GM18870 (cell line): ENCODE results near the gene MEPE.

Source experiments
- ATAC-seq: cut with Tn5 transposase; IDR thresholded peaks from one replicate; pipeline ENCODE4 v1.9.1; 2021; ENCODE audit warnings: moderate library complexity; ENCODE audit not compliant: unreplicated experiment

The MEPE gene, protein sequence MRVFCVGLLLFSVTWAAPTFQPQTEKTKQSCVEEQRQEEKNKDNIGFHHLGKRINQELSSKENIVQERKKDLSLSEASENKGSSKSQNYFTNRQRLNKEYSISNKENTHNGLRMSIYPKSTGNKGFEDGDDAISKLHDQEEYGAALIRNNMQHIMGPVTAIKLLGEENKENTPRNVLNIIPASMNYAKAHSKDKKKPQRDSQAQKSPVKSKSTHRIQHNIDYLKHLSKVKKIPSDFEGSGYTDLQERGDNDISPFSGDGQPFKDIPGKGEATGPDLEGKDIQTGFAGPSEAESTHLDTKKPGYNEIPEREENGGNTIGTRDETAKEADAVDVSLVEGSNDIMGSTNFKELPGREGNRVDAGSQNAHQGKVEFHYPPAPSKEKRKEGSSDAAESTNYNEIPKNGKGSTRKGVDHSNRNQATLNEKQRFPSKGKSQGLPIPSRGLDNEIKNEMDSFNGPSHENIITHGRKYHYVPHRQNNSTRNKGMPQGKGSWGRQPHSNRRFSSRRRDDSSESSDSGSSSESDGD

GRCh38 chr4:87832669-87833068 is at the start of gene MEPE:
MEPE (plus strand) TSS chr4:87832969; CDS start chr4:87834715, 1,746 bp downstream.
- ATAC-seq = no peak

- no peak for ATAC-seq
These were observed 49.0 kb upstream of the MEPE start for GRCh38 chr4:87783781-87784180.

- no peak for ATAC-seq
These were observed 46.8 kb upstream of the MEPE start for GRCh38 chr4:87785731-87786509.

DNA sequence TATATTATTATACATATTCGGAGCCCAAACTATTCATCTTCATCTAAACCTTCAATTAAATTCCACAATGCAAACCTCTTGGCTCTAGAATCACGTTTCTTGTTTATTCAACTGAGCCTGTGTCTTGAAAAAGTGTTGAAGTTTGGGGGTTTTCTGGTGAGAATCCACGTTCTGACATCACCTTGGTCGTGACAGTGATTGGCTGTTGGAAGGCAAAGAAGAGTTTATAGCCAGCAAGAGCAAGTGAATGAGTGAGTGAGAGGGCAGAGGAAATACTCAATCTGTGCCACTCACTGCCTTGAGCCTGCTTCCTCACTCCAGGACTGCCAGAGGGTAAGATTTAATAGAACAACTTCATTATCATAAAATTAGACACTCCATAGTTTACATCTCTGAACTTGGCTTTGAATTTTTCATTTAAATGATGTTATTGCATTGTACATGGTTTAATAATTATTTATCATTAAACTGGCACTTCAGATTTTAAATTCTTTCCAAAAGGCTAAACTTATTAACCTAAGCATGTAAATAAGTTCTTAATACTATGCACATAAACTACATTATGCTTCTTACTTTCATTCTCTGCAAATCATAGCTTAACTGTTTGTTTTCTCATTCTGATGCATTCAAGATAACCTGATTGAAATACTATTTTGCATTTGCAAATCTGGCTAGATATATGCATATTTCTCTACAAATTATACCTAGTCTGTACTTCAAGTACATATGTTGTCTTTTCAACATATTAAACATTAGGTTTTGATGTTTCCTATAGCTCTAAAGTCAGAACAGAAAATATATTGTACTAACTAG is 33.3 kb upstream of the MEPE start, which contains the start of gene IBSP:
Gene IBSP (plus strand): TSS at position 254 of the 813 bp plus-strand sequence. CDS start 2,808 bp downstream, outside the sequence.
- ATAC-seq = no peak

GRCh38 chr4:87802858-87803257 is 29.9 kb upstream of the MEPE start:
- no peak for ATAC-seq

- no peak for ATAC-seq
These were observed 29.3 kb upstream of the MEPE start for GRCh38 chr4:87803421-87803820.

- no peak for ATAC-seq
These were observed 27.9 kb upstream of the MEPE start for GRCh38 chr4:87804871-87805270.

- ATAC-seq = no peak
These were observed 26.8 kb upstream of the MEPE start for GRCh38 chr4:87805971-87806370.

DNA sequence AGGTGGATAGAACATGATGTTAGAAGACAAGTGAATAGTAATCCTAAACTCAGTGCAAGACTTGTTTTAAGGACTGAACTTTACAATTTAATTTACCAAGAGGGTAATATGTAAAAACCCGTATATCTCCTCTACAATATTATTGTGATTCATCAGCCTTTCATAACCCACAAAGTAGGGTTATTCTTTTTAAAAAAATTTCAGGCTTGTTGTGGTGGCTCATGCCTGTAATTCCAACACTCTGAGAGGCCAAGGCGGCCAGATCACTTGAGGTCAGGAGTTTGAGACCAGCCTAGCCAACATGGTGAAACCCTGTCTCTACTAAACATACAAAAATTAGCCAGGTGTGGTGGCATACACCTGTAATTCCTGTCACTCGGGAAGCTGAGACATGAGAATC is 26.2 kb upstream of the MEPE start:
- ATAC-seq = no peak

GRCh38 chr4:87807402-87807801 is 25.4 kb upstream of the MEPE start:
- ATAC-seq = no peak

DNA sequence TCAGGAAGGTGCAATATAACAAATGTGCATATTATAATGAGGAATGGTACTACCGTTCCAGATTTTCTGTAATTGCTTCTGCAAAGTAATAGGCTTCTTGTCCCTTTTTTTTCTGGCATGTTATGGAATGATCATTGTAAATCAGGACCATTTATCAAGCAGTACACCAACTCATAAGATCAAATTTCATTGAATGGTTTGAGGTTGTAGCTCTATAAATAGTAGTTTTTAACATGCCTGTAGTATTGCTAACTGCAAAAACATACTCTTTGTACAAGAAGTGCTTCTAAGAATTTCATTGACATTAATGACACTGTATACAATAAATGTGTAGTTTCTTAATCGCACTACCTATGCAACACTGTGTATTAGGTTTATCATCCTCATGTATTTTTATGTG is 20.8 kb upstream of the MEPE start:
- no peak for ATAC-seq

GRCh38 chr4:87819281-87819919 is 13.4 kb upstream of the MEPE start:
- ATAC-seq = no peak

GRCh38 chr4:87823200-87823599 is 9.6 kb upstream of the MEPE start:
- ATAC-seq = no peak

DNA sequence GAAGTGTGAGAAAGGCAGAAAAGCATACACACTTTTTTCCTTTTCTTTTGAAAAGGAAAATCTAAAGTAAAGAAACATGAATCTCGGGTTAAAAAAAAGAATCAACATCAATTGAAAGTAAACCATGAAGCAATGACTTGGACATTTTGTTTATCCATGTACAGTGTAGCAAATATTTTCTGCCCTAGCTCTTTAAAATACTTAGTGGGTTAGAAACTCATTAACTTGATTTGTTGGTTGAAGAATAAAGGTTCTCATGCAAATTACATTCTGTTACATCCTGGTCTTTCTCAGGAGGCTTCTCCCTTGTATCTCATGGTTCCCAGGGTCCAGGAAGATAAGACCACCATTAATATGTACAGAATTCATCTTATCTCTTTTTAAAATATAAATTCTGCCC is 9.0 kb upstream of the MEPE start:
- ATAC-seq = no peak

GRCh38 chr4:87824352-87824751 is 8.4 kb upstream of the MEPE start:
- no peak for ATAC-seq

DNA sequence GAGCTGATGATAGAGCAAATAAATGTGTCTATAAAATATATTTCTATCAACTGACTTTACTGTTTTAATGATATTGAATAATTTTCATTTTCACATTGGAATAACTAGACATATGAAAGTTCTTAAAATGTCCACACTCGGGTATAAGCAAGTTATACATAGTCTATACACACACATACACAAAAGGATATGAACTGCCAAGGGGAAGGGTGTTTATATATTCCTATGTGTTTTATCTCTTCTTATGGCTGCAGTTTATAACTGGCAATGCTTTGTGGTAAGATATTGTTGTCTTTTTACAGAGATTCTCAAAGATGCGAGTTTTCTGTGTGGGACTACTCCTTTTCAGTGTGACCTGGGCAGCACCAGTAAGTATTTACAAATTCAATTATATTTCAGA is 1.6 kb downstream of the MEPE start:
- no peak for ATAC-seq

DNA sequence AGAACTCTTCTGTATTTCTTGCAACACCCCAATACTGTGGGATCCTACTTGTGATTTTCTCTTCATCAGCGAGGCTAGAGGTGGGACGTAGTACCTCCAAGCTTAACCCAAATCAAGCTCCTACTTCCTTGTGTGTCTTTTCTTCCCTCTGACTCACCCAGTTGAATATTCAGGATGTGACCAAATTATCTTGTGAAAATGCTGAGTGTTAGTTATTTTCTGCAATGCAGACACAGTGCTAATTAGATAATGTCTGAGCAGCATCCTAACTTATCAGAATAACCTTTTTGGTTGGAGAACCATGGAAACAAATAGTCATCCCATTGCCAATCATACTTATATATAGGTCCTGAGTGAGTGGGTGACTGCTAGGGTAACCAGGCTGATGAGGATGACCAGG is 2.4 kb downstream of the MEPE start:
- ATAC-seq = no peak

- ATAC-seq = no peak
These were observed 3.0 kb downstream of the MEPE start for GRCh38 chr4:87835743-87836142.

DNA sequence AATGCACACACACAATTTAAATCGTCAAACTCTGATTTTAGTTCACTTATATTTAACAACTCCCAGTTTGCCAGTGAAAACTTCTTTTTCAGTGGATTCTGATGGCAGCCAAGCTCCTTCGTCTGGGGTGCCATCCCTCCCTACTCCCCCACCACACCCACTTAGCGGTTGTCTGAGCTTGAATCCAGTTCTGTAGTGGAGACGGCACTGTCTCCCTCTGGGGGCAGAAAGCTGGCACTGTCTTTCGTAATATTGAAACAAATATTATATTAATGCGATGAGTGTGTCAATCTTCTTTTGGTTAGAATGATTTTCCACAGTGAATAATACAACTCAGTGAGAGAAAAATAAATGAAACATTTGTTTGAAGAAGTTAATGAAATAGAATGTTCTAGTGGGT is 5.4 kb downstream of the MEPE start:
- no peak for ATAC-seq

GRCh38 chr4:87838890-87839591 is 6.3 kb downstream of the MEPE start:
- ATAC-seq = peak; percentile 61
